CD4-positive, alpha-beta T cell treated with Interleukin-12 subunit alpha and Interleukin-12 subunit beta, for 1 hour (primary cell): Measurements from ENCODE around the gene OSBPL7.

Source experiments
- DNase-seq: peaks from one replicate; pipeline ENCODE4 v3.0.0-alpha.2; 2020

The OSBPL7 gene

GRCh38 chr17:47821424-47822391, at the start of gene OSBPL7:
OSBPL7 (minus strand) TSS chr17:47821794; CDS start chr17:47820278, 1,516 bp downstream.
- peak; percentile 88 for DNase-seq

GRCh38 chr17:47871048-47871447, 49.5 kb upstream of the OSBPL7 start:
- DNase-seq: no peak

GRCh38 chr17:47870056-47870455, 48.5 kb upstream of the OSBPL7 start:
- no peak for DNase-seq

- DNase-seq: no peak
Observed at GRCh38 chr17:47869114-47869513, 47.5 kb upstream of the OSBPL7 start.

- no peak for DNase-seq
Observed at GRCh38 chr17:47867813-47868533, 46.4 kb upstream of the OSBPL7 start.

GRCh38 chr17:47866941-47867340, 45.3 kb upstream of the OSBPL7 start:
- DNase-seq: no peak

GRCh38 chr17:47864791-47865216, 43.2 kb upstream of the OSBPL7 start:
- DNase-seq: no peak

- no peak for DNase-seq
Observed at GRCh38 chr17:47862621-47863440, 41.2 kb upstream of the OSBPL7 start.

GRCh38 chr17:47860386-47860785, 38.8 kb upstream of the OSBPL7 start:
- no peak for DNase-seq

- no peak for DNase-seq
Observed at GRCh38 chr17:47857551-47858455, 36.2 kb upstream of the OSBPL7 start.

- DNase-seq: no peak
Observed at GRCh38 chr17:47856830-47857229, 35.2 kb upstream of the OSBPL7 start.

GRCh38 chr17:47855737-47856136, 34.1 kb upstream of the OSBPL7 start:
- no peak for DNase-seq

- DNase-seq: no peak
Observed at GRCh38 chr17:47853616-47854015, 32.0 kb upstream of the OSBPL7 start.

- no peak for DNase-seq
Observed at GRCh38 chr17:47852113-47852949, 30.7 kb upstream of the OSBPL7 start.

GRCh38 chr17:47851764-47852112, 30.1 kb upstream of the OSBPL7 start:
- DNase-seq: no peak

GRCh38 chr17:47850692-47851573, 29.3 kb upstream of the OSBPL7 start, which contains the start of gene SP6:
SP6 (minus strand) TSS chr17:47851163; CDS start chr17:47848429, 2,734 bp downstream.
- peak; percentile 70 for DNase-seq

GRCh38 chr17:47850373-47850691, 28.7 kb upstream of the OSBPL7 start:
- DNase-seq: no peak

- DNase-seq: no peak
Observed at GRCh38 chr17:47848198-47848513, 26.6 kb upstream of the OSBPL7 start.

GRCh38 chr17:47847341-47848197, 26.0 kb upstream of the OSBPL7 start:
- DNase-seq: peak; percentile 47
